BJ (cell line): ENCODE data around the gene PLEKHD1. TPM values are rescaled to one million over a fixed set of nuclear protein-coding genes. Genes with fewer than 3 reads are reported as not detected.

Experiments used
- CTCF ChIA-PET: fragments of 350-600 bp; formaldehyde crosslinking; extraction: SDS; loops from one replicate; lab custom pipeline; 2021; ENCODE audit warnings: antibody characterized with exemption, inconsistent platforms; lab: Yijun Ruan, JAX
- POLR2A ChIA-PET: fragments of 300-600 bp; sonication (Branson Sonifier 250); formaldehyde crosslinking; extraction: SDS; loops from one replicate; lab custom pipeline; 2021; ENCODE audit warnings: antibody characterized with exemption; lab: Charles Lee
- DNase-seq: peaks from one replicate; pipeline ENCODE4 v3.0.0-alpha.2; 2011; ENCODE audit warnings: low read depth
- H3K27me3 ChIP-seq: 2 replicates; pipeline ENCODE4 v1.6.0; 2011; ENCODE audit warnings: low read length; ENCODE audit not compliant: control insufficient read depth, insufficient read depth
- H3K36me3 ChIP-seq: 2 replicates; pipeline ENCODE4 v1.5.1; 2011; ENCODE audit warnings: low read length; ENCODE audit not compliant: control insufficient read depth, insufficient read depth
- H3K4me3 ChIP-seq: 2 replicates; pipeline ENCODE4 v1.5.1; 2011; ENCODE audit warnings: low read depth, mild to moderate bottlenecking, control low read depth, low read length
- polyA plus RNA-seq: library from polyadenylated mRNA; depleted of rRNA; stranded (reverse); fragments of >200 nt; gene quantifications from 2 replicates; pipeline ENCODE4 v1.2.3, GENCODE V29; 2011
- TF ChIP-seq, protein P1 (sequence below): IDR thresholded peaks from 2 replicates; pipeline ENCODE4 v1.5.1; 2011; ENCODE audit warnings: low read depth, mild to moderate bottlenecking, control low read depth, inconsistent platforms, low read length, moderate library complexity; ENCODE audit not compliant: insufficient read depth

The PLEKHD1 gene
- polyA plus RNA-seq, 1 experiment = 0.01 TPM

DNA sequence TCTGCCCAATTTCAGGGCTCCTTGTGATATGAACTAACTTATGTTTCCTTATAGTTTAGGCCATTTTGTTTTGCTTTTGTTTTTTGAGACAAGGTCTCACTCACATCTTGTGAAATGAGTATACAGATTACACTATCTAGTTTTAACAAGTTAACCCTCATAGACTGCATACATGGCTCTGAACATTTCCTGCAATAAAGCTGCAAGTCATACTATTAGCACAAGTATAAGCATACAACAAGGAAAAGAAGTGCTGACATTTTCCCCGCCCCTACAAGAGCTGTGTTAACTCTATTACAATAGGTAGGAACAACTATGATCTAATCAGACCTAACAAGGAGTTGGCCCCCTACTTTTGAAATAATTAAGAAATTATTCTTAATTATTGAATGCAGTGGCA is 54.2 kb downstream of the PLEKHD1 start:
- CTCF ChIA-PET = interaction anchor here (0.7 to 4.2 kb wide), 3 partner anchors 9 to 94 kb away, joined by 3 to 64 read pairs (median 3); partner anchors contain the start of gene CCDC177
- no peak overlapping the region for H3K4me3 ChIP-seq
- H3K36me3 ChIP-seq = no peaks in the 10 kb centered on the region
- TF ChIP-seq, protein P1, sequence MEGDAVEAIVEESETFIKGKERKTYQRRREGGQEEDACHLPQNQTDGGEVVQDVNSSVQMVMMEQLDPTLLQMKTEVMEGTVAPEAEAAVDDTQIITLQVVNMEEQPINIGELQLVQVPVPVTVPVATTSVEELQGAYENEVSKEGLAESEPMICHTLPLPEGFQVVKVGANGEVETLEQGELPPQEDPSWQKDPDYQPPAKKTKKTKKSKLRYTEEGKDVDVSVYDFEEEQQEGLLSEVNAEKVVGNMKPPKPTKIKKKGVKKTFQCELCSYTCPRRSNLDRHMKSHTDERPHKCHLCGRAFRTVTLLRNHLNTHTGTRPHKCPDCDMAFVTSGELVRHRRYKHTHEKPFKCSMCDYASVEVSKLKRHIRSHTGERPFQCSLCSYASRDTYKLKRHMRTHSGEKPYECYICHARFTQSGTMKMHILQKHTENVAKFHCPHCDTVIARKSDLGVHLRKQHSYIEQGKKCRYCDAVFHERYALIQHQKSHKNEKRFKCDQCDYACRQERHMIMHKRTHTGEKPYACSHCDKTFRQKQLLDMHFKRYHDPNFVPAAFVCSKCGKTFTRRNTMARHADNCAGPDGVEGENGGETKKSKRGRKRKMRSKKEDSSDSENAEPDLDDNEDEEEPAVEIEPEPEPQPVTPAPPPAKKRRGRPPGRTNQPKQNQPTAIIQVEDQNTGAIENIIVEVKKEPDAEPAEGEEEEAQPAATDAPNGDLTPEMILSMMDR = no peak
- no peak for DNase-seq
- POLR2A ChIA-PET = no interaction called here
- H3K27me3 ChIP-seq = peaks cover 3% of the 10 kb centered on the region

DNA sequence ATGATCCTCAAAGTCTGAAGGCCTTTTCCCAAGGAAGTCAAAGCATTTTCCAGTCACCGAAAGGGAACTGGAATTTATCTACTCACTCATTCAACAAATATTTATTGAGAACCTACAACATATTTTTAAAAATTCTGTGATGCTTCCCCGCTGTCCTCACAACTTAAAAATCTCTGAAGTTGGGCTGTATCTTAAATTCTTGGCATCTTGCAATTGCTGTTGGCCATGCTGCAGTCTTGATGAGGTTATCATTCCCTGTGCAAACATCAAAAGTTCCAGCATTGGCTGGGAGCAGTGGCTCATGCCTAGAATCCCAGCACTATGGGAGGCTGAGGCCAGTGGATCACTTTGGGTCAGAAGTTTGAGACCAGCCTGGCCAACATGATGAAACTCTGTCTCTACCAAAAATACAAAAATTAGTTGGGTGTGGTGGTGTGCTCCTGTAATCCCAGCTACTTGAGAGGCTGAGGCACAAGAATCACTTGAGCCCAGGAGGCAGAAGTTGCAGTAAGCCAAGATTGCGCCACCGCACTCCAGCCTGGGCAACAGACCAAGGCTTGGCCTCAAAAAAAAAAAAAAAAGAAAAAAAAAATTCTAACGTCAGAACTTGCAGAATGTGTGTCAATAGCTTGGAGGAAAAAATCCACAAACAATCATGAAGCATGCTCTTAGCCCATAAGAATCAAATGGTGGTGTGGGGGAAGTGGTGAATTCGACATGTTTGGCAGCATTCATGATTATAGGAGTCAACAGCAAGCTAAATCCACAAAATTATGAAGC is 55.3 kb downstream of the PLEKHD1 start:
- no peak for DNase-seq
- H3K4me3 ChIP-seq = no peak overlapping the region
- POLR2A ChIA-PET = interaction anchor here (0.6 kb wide), 1 partner anchor 34 kb away, joined by 3 read pairs; no protein-coding TSS in a partner anchor

DNA sequence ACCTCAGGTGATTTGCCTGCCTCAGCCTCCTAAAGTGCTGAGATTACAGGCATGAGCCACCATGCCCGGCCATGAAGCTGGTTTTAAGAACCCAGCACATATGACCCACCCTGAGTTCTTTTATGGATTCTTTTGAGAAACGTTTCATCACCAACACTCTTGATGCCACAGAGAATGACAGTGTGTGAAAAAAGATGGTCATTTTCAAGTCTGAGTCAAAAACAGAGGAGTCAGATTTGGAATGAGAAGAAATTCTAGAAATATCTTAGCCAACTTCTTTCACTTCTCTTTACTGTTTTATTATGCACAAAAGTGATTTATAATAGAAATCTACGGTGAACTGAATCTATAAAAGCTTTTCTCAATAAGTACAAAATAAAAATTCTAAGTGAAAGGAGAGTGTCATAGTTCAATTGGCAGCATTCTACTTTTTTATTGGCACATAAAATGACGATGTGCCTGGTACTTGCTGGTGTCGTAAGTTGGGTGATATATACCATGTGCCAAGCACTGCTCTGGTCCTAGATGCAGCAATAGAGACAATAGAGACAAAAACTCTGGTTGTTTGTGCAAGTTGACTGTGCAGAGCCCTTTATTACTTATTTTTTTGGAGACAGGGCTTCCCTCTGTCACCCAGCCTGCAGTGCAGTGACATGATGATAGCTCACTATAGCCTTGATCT is 56.3 kb downstream of the PLEKHD1 start:
- no peak for DNase-seq
- POLR2A ChIA-PET = no interaction called here
- TF ChIP-seq, protein P1 = no peak
- CTCF ChIA-PET = no interaction called here
- Histone ChIP-seq H3K36me3 (no peaks in the 10 kb centered on the region), H3K4me3 (no peak overlapping the region), H3K27me3 (peaks cover 3% of the 10 kb centered on the region)

More for the DNA sequence above, 55.3 kb downstream of the PLEKHD1 start:
- H3K36me3 ChIP-seq = no peaks in the 10 kb centered on the region
- peaks cover 3% of the 10 kb centered on the region for H3K27me3 ChIP-seq
- TF ChIP-seq, protein P1 = no peak
- CTCF ChIA-PET = interaction anchor here (0.7 to 1.0 kb wide), 3 partner anchors 9 to 95 kb away, joined by 3 to 4 read pairs (median 3); no protein-coding TSS in a partner anchor

DNA sequence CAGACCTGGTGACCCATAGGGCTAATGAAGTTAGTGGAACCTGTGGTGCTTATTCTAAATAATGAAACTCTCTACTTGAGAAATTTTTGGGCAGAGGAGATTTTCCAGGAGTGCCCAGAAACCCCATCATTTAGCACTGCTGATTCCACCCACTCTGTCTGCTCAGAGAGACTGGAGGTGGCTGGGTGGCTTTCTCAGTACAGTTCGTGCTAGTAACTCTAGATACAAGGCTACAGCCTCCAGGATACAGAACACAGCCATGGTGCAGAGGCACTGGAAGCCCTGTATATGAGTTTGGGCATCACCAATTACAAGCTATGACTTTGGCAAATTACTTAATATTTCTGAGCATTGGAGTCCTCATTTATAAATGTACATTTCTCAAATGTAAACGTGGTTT is 57.8 kb downstream of the PLEKHD1 start:
- Histone ChIP-seq H3K4me3 (no peak overlapping the region), H3K27me3 (peaks cover 3% of the 10 kb centered on the region), H3K36me3 (no peaks in the 10 kb centered on the region)
- POLR2A ChIA-PET = no interaction called here
- TF ChIP-seq, protein P1 = no peak
- DNase-seq = no peak
- CTCF ChIA-PET = interaction anchor here (1.2 to 1.4 kb wide), 2 partner anchors 10 to 11 kb away, joined by 3 read pairs; no protein-coding TSS in a partner anchor
